NCI-H1048 (cell line): ENCODE measurements around the gene DHRSX.
"Not testable (repeated sequence)": the region's sequence is repeated elsewhere in the genome, so short reads cannot be mapped to it uniquely, and the experiment has no call there.

Experiments used
- DNase-seq: peaks from one replicate; lab custom pipeline; 2025; lab: John Stamatoyannopoulos, UW

Gene DHRSX

GRCh38 chrX:2395261-2395992 lies 105.3 kb downstream of the DHRSX start:
- DNase-seq, result no peak

DNA sequence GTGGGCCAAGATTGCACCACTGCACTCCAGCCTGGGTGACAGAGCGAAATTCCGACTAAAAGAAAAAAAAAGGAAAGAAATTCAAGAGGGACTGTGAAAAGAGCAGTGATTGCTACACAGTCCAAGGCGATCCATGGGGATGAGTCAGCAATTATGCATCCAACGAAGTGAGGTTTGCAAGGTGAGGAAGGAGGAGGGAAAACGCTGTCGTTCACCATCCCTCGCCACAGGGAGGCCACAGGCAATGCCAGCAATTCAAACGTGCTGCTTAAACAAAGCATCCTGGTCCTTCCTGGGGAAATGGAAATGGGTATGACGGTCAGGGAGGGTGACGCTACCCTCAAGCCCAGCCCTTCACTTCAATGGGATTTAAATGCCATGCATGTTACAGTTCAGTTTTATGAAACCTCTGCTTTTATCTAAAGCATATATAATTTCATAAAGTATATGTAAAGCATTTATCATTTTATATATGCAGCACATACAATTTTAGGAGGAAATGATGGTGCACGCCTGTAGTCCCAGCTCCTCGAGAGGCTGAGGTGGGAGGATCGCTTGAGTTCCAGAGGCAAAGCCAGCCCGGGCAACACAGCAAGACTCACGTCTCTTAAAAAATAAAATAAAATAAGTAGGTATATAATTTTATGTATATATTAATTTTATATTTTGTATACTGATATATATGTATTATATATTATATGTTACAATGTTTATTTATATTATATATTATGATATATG lies 108.7 kb downstream of the DHRSX start:
- no peak for DNase-seq

- no peak for DNase-seq
Observed at GRCh38 chrX:2390754-2391153, 110.0 kb downstream of the DHRSX start.

DNA sequence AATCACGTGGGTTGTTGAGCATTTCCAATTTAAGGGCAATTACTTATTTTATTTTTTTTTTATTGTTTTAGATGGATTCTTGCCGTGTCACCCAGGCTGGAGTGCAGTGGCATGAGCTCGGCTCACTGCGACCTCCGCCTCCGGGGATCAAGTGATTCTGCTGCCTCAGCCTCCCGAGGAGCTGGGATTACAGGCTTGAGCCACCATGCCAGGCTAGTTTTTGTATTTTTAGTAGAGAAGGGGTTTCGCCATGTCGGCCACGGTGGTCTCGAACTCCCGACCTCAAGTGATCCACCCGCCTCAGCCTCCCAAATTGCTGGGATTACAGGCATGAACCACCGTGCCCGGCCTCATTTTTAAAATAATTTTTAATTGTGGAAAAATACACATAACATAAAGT lies 111.0 kb downstream of the DHRSX start:
- DNase-seq, result not testable (repeated sequence)

- no peak for DNase-seq
Observed at GRCh38 chrX:2389324-2389723, 111.5 kb downstream of the DHRSX start.

DNA sequence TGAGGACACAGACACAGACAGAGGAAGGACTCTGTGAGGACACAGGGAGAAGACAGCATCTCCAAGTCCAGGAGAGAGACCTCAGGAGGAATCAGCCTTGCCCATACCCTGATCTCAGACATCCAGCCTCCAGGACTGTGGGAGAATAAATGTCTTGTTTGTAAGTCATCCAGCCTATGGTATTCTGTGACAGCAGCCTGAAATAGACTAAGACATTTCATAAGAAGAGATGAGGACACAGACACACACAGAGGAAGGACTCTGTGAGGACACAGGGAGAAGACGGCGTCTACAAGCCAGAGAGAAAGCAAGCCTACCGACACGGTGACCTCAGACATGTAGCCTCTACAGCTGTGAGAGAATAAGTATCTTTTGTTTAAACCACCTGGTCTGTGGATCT lies 112.1 kb downstream of the DHRSX start:
- DNase-seq, result no peak

- DNase-seq, result no peak
Observed at GRCh38 chrX:2387614-2388239, 113.0 kb downstream of the DHRSX start.

GRCh38 chrX:2385224-2385623 lies 115.6 kb downstream of the DHRSX start:
- no peak for DNase-seq

DNA sequence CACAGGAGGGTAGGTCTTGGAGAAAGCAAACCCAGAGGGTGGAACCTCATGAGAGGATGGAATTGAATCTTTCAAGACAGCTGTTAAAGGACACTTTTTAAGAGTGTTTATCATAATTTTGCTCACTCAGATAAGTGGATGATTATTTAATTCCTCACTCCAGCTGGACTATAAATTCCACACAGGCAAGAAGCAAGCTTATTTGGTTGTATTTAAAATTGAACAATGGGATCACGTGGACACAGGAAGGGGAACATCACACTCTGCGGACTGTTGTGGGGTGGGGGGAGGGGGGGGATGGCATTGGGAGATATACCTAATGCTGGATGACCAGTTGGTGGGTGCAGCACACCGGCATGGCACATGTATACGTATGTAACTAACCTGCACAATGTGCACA lies 116.3 kb downstream of the DHRSX start:
- no peak for DNase-seq

DNA sequence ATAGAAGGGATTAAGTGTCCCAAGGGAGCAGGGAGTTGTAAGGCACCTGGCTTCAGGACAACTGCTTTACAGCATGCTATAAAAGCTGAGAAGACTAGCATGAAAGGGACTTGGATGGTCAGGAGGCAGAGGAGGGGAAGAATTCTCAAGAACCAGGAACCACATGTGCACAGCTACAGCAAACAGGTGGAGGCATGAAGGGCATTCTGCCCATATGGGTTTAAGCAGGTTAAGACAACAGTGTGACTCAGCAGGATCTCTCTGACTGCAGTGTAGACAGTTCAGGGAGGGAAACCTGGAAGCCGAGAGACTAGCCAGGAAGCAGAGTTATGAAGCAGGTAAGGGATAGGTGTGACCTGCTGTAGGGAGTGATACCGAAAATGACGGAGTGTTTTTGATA lies 117.0 kb downstream of the DHRSX start:
- no peak for DNase-seq

GRCh38 chrX:2383144-2383543 lies 117.6 kb downstream of the DHRSX start:
- DNase-seq, result no peak

- DNase-seq, result not testable (repeated sequence)
Observed at GRCh38 chrX:2382433-2383048, 118.2 kb downstream of the DHRSX start.

- no peak for DNase-seq
Observed at GRCh38 chrX:2376166-2376565, 124.6 kb downstream of the DHRSX start.

GRCh38 chrX:2374086-2374485 lies 126.7 kb downstream of the DHRSX start:
- DNase-seq, result no peak

- no peak for DNase-seq
Observed at GRCh38 chrX:2373615-2374014, 127.2 kb downstream of the DHRSX start.

DNA sequence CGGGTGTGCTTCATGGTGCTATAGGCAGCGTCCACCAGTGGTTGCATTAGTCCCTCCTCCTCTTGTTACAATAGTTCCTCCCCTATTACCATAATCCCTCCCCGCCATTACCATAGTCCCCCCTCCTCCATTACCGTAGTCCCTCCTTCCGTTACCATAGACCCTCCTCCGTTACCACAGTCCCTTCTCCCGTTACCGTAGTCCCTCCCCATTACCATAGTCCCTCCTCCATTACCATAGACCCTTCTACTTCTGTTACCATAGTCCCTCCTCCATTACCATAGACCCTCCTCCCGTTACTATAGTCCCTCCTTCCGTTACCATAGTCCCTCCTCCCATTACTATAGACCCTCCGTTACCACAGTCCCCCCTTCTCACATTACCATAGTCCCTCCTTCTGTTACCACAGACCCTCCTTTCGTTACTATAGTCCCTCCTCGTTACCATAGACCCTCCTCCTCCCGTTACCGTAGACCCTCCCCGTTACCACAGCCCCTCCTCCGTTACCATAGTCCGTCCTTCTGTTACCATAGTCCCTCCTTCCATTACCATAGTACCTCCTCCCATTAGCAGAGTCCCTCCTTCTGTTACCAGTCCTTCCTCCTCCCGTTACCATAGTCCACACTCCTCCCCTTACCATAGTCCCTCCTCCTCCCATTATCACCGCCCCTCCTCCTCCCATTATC lies 129.6 kb downstream of the DHRSX start:
- no peak for DNase-seq

GRCh38 chrX:2370456-2370855 lies 130.3 kb downstream of the DHRSX start:
- DNase-seq, result no peak

- DNase-seq, result no peak
Observed at GRCh38 chrX:2369206-2369605, 131.6 kb downstream of the DHRSX start.

DNA sequence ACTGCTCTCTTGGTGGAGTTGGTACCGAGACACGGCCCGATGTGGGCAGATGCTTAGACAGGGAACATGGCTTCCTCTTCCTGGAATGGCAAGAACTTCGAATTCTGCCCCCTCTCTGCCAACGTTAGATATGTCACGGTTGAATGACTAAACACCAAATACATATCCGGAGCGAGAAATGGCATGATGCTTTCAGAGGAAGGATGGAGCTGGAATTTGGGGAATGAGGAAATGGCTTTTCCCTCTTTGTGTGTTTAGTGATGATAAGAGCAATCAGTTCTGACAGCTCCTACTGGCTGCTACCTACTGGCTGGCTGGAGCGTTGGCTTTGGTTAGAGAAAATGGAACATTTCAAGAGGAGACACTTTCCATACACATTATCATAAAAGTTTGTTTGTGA lies 140.0 kb downstream of the DHRSX start:
- no peak for DNase-seq

GRCh38 chrX:2359522-2359921 lies 141.3 kb downstream of the DHRSX start:
- not testable (repeated sequence) for DNase-seq

DNA sequence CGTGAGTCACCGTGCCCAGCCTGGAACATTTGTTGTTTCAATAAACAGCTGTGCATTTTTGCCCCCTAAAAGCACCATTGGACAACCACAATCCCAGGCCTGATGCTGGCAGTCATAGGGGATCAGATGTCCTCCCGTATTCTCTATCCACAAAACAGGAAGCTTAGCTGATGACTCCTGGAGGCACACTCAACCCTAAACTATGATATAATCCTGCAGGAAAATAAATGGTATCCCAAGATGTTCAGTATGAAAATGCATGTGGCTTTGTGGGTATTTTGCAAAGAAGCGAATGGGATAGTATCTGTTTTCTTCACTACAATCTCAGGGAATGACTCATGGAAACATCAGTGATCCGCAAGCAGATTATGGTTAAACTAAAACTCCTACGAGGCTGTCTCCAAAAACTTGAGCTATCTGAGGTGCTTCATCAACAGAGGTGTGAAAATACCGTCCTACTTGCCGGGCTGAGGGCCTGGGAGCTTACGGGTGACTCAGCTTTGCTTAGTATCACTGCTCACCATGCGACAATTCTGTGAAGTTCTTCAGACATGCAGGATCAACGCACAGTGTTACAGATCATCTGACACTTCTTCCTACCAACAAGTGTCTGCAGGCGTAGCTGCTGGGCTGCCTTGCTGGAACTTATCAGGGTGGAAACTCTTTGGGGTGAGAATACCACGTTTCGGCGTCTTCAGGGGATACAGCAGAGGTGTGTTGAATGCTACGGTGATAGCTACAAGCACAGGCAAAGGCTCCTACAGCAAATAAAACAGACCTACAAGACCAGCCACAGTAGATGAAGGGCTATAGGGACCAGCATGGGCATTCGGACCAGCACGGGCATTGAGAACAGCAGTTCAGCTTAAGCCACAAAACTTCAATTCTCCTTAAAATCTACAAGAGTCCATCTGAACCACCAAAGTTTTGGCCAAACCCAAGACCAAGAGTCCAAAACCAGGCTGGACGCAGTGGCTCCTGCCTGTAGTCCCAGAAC lies 148.5 kb downstream of the DHRSX start:
- no peak for DNase-seq
